GM12878 (cell line): Measurements from ENCODE around the gene DNAJC13. TPM values are rescaled to one million over a fixed set of nuclear protein-coding genes. Genes with fewer than 3 reads are reported as not detected.

Experiments
- ATAC-seq: fragments of 200-7000 bp; cut with Tn5 transposase; 3 replicates; pipeline ENCODE4 v1.9.1; 2020; ENCODE audit warnings: mild to moderate bottlenecking, moderate library complexity
- BruUV-seq: library from RNA; stranded (reverse); fragments of 400-500 nt; replicated peaks from 2 replicates; lab custom pipeline; 2021; lab: Mats Ljungman, UMichigan
- CTCF ChIA-PET: fragments of 300-600 bp; sonication (Branson Sonifier 250); formaldehyde crosslinking; extraction: SDS; loops from one replicate; lab custom pipeline; 2021; ENCODE audit warnings: inconsistent platforms; lab: Yijun Ruan, JAX
- POLR2A ChIA-PET: fragments of 350-600 bp; formaldehyde crosslinking; extraction: SDS; loops from one replicate; lab custom pipeline; 2021; ENCODE audit warnings: inconsistent platforms; lab: Charles Lee
- RAD21 ChIA-PET: fragments of 300-600 bp; sonication (Branson Sonifier 250); formaldehyde crosslinking; loops from one replicate; lab custom pipeline; 2023; ENCODE audit warnings: antibody characterized with exemption; ENCODE audit not compliant: unreplicated experiment; lab: Charles Lee
- SMC1A ChIA-PET: fragments of 300-600 bp; sonication (Branson Sonifier 250); formaldehyde crosslinking; loops from one replicate; lab custom pipeline; 2023; ENCODE audit not compliant: unreplicated experiment, uncharacterized antibody; lab: Charles Lee
- DNase-seq: peaks from one replicate; pipeline ENCODE4 v3.0.0-alpha.2; 2011; ENCODE audit warnings: low read depth, low spot score
- FAIRE-seq: peaks from 3 replicates; lab custom pipeline; 2011; peaks lifted over from hg19 to GRCh38; lab: Jason Lieb, UNC
- H2AFZ ChIP-seq: 2 replicates; pipeline ENCODE4 v1.6.0; 2011; ENCODE audit warnings: low read depth, low read length, control low read depth; ENCODE audit not compliant: control insufficient read depth
- H3K27ac ChIP-seq: 2 replicates; pipeline ENCODE4 v1.5.1; 2011; ENCODE audit warnings: control low read depth; ENCODE audit not compliant: control insufficient read depth, insufficient read depth
- H3K27me3 ChIP-seq, 2 experiments: replicated peaks in 1 of 2; 2 replicates each; pipeline versions ENCODE4 v1.6.0 to v1.6.1; 2011; ENCODE audit warnings: low read length in 1 of 2; ENCODE audit not compliant: control insufficient read depth in 2 of 2, insufficient read depth in 2 of 2
- H3K36me3 ChIP-seq, 2 experiments: 2 replicates each; pipeline ENCODE4 v1.5.1; 2011; ENCODE audit warnings: low read length in 1 of 2; ENCODE audit not compliant: control insufficient read depth in 2 of 2, insufficient read depth in 2 of 2
- H3K4me1 ChIP-seq: 2 replicates; pipeline ENCODE4 v1.6.1; 2011; ENCODE audit warnings: mild to moderate bottlenecking, low read length, moderate library complexity, mixed read lengths; ENCODE audit not compliant: control insufficient read depth, insufficient read depth
- H3K4me2 ChIP-seq: 2 replicates; pipeline ENCODE4 v1.6.0; 2011; ENCODE audit warnings: control low read depth; ENCODE audit not compliant: control insufficient read depth, insufficient read depth
- H3K4me3 ChIP-seq: fragments of 200-600 bp; sonication (generic); 2 replicates; pipeline ENCODE4 v1.5.1; 2016
- H3K79me2 ChIP-seq: 2 replicates; pipeline ENCODE4 v1.6.0; 2011; ENCODE audit warnings: low read length; ENCODE audit not compliant: control insufficient read depth, insufficient read depth
- H3K9ac ChIP-seq: 2 replicates; pipeline ENCODE4 v1.8.0; 2011; ENCODE audit warnings: low read length, control low read depth, mixed read lengths; ENCODE audit not compliant: control insufficient read depth, insufficient read depth
- H3K9me3 ChIP-seq: replicated peaks from 3 replicates; pipeline ENCODE4 v1.5.1; 2011; ENCODE audit warnings: mild to moderate bottlenecking, low read length; ENCODE audit not compliant: control insufficient read depth, insufficient read depth
- H4K20me1 ChIP-seq: 2 replicates; pipeline ENCODE4 v1.6.0; 2011; ENCODE audit not compliant: control insufficient read depth, insufficient read depth
- CREM ChIP-seq: IDR thresholded peaks from 2 replicates; pipeline ENCODE4 v1.6.1; 2014; ENCODE audit warnings: antibody characterized with exemption, low read depth
- ELK1 ChIP-seq: IDR thresholded peaks from 2 replicates; pipeline ENCODE4 v1.6.1; 2012; ENCODE audit warnings: low read depth, low read length, improper control_type of control experiment
- HDAC2 ChIP-seq: fragments of 200-600 bp; sonication (generic); IDR thresholded peaks from 2 replicates; pipeline ENCODE4 v1.6.1; 2017
- IKZF2 ChIP-seq, 2 experiments: fragments of 450-650 bp; IDR thresholded peaks; 2 replicates each; pipeline ENCODE4 v1.6.1; 2017; ENCODE audit warnings: mild to moderate bottlenecking in 2 of 2, moderate library complexity in 2 of 2
- KDM1A ChIP-seq: fragments of 200-600 bp; sonication (generic); IDR thresholded peaks from 2 replicates; pipeline ENCODE4 v1.6.1; 2016; ENCODE audit warnings: borderline replicate concordance
- KLF5 ChIP-seq: fragments of 450-650 bp; IDR thresholded peaks from 2 replicates; pipeline ENCODE4 v1.6.1; 2014; ENCODE audit warnings: mild to moderate bottlenecking; ENCODE audit not compliant: partially characterized antibody
- MXI1 ChIP-seq: fragments of 150-350 bp; IDR thresholded peaks from 2 replicates; pipeline ENCODE4 v1.6.1; 2011; ENCODE audit warnings: low read depth, mild to moderate bottlenecking, inconsistent platforms, low read length, improper control_type of control experiment
- NKRF ChIP-seq: fragments of 450-650 bp; conservative IDR thresholded peaks from 2 replicates; pipeline ENCODE4 v1.6.1; 2017; ENCODE audit warnings: mild to moderate bottlenecking, moderate library complexity
- RAD51 ChIP-seq: fragments of 450-650 bp; IDR thresholded peaks from 2 replicates; pipeline ENCODE4 v1.6.1; 2016; ENCODE audit warnings: moderate library complexity, mild to moderate bottlenecking, inconsistent platforms
- SMC3 ChIP-seq: IDR thresholded peaks from 2 replicates; pipeline ENCODE4 v1.6.1; 2011; ENCODE audit warnings: low read length, improper control_type of control experiment, borderline replicate concordance
- YBX1 ChIP-seq: fragments of 450-650 bp; IDR thresholded peaks from 2 replicates; pipeline ENCODE4 v1.6.1; 2016; ENCODE audit warnings: antibody characterized with exemption
- WGBS: methylation state at CpG from one replicate; pipeline ENCODE4 v1.1.6; 2016; ENCODE audit warnings: low lambda C conversion rate; ENCODE audit not compliant: insufficient replicate concordance, insufficient coverage; ENCODE audit errors: missing lambda C conversion rate; 5-methylcytosine and 5-hydroxymethylcytosine counted together
- in situ Hi-C: fragments of 300-500 bp; cut with MboI; formaldehyde crosslinking; loops from 9 replicates; pipeline ENCODE4 v1.14.3; 2018; ENCODE audit warnings: mixed read lengths
- intact Hi-C: fragments of 100-400 bp; cut with micrococcal nuclease; formaldehyde crosslinking; loops from one replicate; pipeline ENCODE4 v1.14.2; 2022; ENCODE audit not compliant: unreplicated experiment
- polyA plus RNA-seq, 11 experiments: library from polyadenylated mRNA; depleted of rRNA in 4 of 11; unstranded in 6 of 11; stranded (reverse) in 5 of 11; fragments of >200 nt; fragmentation: Nextera tagmentation in 4 of 11; fragmentation: Illumina TruSeq in 1 of 11; extraction: Ambion mirVana in 4 of 11; extraction: Trizol in 1 of 11; gene quantifications; 1 replicate in 1 of 11; 2 replicates in 10 of 11; pipeline versions ENCODE4 v1.2.1 to v1.2.3, GENCODE V29; 2011 to 2016; ENCODE audit warnings: inconsistent platforms in 2 of 11, missing spikeins in 2 of 11, low read depth in 1 of 11
- total RNA-seq, 4 experiments: library from RNA; depleted of rRNA in 3 of 4; stranded (reverse); fragments of >200 nt in 3 of 4; fragmentation: Illumina TruSeq in 1 of 4; extraction: Trizol in 1 of 4; gene quantifications; 2 replicates each; pipeline versions ENCODE4 v1.2.1 to v1.2.3, GENCODE V29; 2013 to 2021
- TF ChIP-seq, protein P1 (sequence below): fragments of 450-650 bp; IDR thresholded peaks from 2 replicates; pipeline ENCODE4 v1.6.1; 2016; ENCODE audit warnings: mild to moderate bottlenecking

DNAJC13 gene
- total and polyA plus RNA-seq, 10 of the 15 experiments (the other 5 are each of a cell fraction or from before 2014, with no cell fraction given): 8.3 to 33.9 (median 17.0) TPM

GRCh38 chr3:132569153-132569552, 151.9 kb downstream of the DNAJC13 start:
- ChIA-PET RAD21 (no interaction called here), CTCF (interaction anchor here (0.6 to 2.0 kb wide), 2 partner anchors 33 to 317 kb away, joined by 4 to 8 read pairs; no protein-coding TSS in a partner anchor), POLR2A (interaction anchor here (0.6 to 0.7 kb wide), 2 partner anchors 24 to 771 kb away, joined by 4 to 6 read pairs; no protein-coding TSS in a partner anchor), SMC1A (no interaction called here)
- Histone ChIP-seq H4K20me1 (no peaks in the 10 kb centered on the region), H3K4me3 (no peak overlapping the region), H3K4me2 (no peak overlapping the region), H3K9me3 (no peaks in the 10 kb centered on the region), H3K9ac (no peak overlapping the region), H2AFZ (no peak overlapping the region), H3K36me3 (no peaks in the 10 kb centered on the region; a peak in 1 of 4 replicates), H3K4me1 (no peaks in the 10 kb centered on the region), H3K27me3 (no peaks in the 10 kb centered on the region), H3K27ac (no peak overlapping the region), H3K79me2 (no peaks in the 10 kb centered on the region)
- WGBS: 18% methylated on average over 2 of the region's 2 CpGs
- DNase-seq: no peak
- no TSS peak for BruUV-seq
- TF ChIP-seq SMC3 (no peak), HDAC2 (no peak), NKRF (no peak), KLF5 (no peak), RAD51 (no peak), CREM (no peak), MXI1 (no peak), ELK1 (no peak), IKZF2 (IDR thresholded peaks at IDR 0.05) (no peak), YBX1 (no peak), KDM1A (no peak)
- TF ChIP-seq, protein P1, sequence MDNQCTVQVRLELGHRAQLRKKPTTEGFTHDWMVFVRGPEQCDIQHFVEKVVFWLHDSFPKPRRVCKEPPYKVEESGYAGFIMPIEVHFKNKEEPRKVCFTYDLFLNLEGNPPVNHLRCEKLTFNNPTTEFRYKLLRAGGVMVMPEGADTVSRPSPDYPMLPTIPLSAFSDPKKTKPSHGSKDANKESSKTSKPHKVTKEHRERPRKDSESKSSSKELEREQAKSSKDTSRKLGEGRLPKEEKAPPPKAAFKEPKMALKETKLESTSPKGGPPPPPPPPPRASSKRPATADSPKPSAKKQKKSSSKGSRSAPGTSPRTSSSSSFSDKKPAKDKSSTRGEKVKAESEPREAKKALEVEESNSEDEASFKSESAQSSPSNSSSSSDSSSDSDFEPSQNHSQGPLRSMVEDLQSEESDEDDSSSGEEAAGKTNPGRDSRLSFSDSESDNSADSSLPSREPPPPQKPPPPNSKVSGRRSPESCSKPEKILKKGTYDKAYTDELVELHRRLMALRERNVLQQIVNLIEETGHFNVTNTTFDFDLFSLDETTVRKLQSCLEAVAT: no peak
- in situ Hi-C loops: no loop called here
- FAIRE-seq: no peak
- ATAC-seq: no peak
- intact Hi-C loops: no loop called here
